Kidney (tissue), 14 donors: ENCODE measurements around the gene USP2. TPM values are rescaled to one million over a fixed set of nuclear protein-coding genes. Genes with fewer than 3 reads are reported as not detected.

Source experiments
- DNase-seq, 5 donors: peaks; one replicate each; pipeline ENCODE4 v3.0.0-alpha.2; 2013 to 2020
- FAIRE-seq: peaks from 2 replicates; lab custom pipeline; 2012; peaks lifted over from hg19 to GRCh38; lab: Jason Lieb, UNC
- H3K27ac ChIP-seq, 2 donors: one replicate each; pipeline ENCODE4 v1.7.0; 2013; ENCODE audit warnings: low read depth in 2 of 2, low read length in 2 of 2, inconsistent platforms in 1 of 2
- H3K27me3 ChIP-seq: one replicate; pipeline ENCODE4 v1.7.1; 2013; ENCODE audit warnings: low read length, inconsistent platforms; ENCODE audit not compliant: control insufficient read depth, insufficient read depth
- H3K36me3 ChIP-seq, 3 donors: one replicate each; pipeline versions ENCODE4 v1.7.0 to v1.7.1; 2013; ENCODE audit warnings: low read length in 3 of 3, control low read depth in 1 of 3, inconsistent platforms in 1 of 3; ENCODE audit not compliant: insufficient read depth in 3 of 3, control insufficient read depth in 2 of 3
- H3K4me1 ChIP-seq, 3 donors: one replicate each; pipeline versions ENCODE4 v1.7.0 to v1.7.1; 2013; ENCODE audit warnings: low read length in 3 of 3, inconsistent platforms in 1 of 3, low read depth in 1 of 3; ENCODE audit not compliant: control insufficient read depth in 2 of 3, insufficient read depth in 2 of 3
- H3K4me3 ChIP-seq, 3 donors: one replicate each; pipeline versions ENCODE4 v1.7.0 to v1.8.1; 2013; ENCODE audit warnings: low read length in 3 of 3, control low read depth in 1 of 3, inconsistent platforms in 1 of 3
- H3K9ac ChIP-seq, 3 donors: one replicate each; pipeline versions ENCODE4 v1.7.0 to v1.7.1; 2013; ENCODE audit warnings: low read length in 3 of 3, control low read depth in 1 of 3, inconsistent platforms in 1 of 3
- H3K9me3 ChIP-seq, 3 donors: one replicate each; pipeline versions ENCODE4 v1.7.0 to v1.7.1; 2013; ENCODE audit warnings: low read length in 3 of 3, control low read depth in 1 of 3, inconsistent platforms in 1 of 3; ENCODE audit not compliant: control insufficient read depth in 2 of 3, insufficient read depth in 1 of 3
- intact Hi-C: fragments of 100-400 bp; cut with DNase I; formaldehyde crosslinking; loops from one replicate; pipeline ENCODE4 v1.11.1; 2022
- polyA plus RNA-seq: library from polyadenylated mRNA; stranded (reverse); fragments of 350-450 nt; fragmentation: Illumina TruSeq; extraction: RNeasy Lipid Tissue Mini Kit (QIAGEN cat#74804); gene quantifications from one replicate; pipeline ENCODE4 v1.2.3, GENCODE V29; 2014; ENCODE audit warnings: low read depth, low replicate concordance; ENCODE audit not compliant: insufficient read depth
- total RNA-seq: library from RNA; stranded (reverse); fragmentation: NEBNext Ultra II Directional; extraction: Animal tissue kit (Norgen Biotek cat#: 25700); gene quantifications from one replicate; pipeline ENCODE4 v1.2.1, GENCODE V29; 2021
- TF ChIP-seq, protein P1 (sequence below): IDR thresholded peaks from 3 replicates; pipeline ENCODE4 v1.5.1; 2012; ENCODE audit warnings: mild to moderate bottlenecking, moderate library complexity, borderline replicate concordance; ENCODE audit not compliant: insufficient read depth; ENCODE audit errors: extremely low read depth
- donor health status: control.
- donor health status: control.
- donor health status: control.
- donor health status: control.
- donor health status: control.
- donor health status: DM: yes; HTN: yes; CAD: no.
- donor health status: Normal renal cell carcinoma (clear cell type).

The USP2 gene
- total and polyA plus RNA-seq, 2 donors from 2014 or later: 30.4 to 57.6 TPM

DNA sequence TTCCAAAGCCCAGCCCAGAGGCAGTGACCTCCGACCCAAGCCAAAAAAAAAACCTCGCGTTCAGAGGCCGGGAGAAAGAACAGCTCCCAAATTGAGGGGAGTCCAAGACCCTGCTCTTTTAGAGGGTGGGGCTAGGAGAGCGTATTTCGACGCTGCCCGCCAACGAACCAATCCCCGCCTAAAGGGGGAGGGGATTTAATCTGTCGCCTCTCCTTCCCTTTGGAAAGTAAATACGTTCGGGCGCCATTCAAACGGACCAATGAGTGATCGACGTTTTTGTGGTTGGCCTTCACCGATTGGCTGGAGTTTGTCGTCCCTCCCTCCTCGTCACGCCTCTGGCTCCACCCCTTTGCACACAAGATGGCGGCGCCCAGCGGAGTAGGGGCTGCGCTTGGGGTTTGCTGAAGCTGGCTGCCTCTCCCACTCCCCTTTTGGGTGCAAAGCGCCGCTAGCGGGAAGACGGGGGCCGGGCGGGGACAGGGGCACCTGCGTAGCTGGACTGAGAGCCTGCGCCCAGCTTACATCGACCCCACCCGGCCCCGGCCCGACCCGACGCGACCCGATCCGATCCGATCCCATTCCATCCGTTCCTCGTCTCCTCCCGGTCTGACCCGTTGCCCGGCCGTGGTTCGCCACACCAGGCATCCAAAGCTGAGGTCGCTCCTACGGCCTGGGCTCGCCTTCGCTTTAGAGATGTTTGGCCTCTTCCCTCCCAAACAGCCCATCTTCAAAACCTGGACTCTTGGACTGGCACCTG, 47.1 kb downstream of the USP2 start, which contains the start of gene RNF26:
RNF26 (plus strand) TSS at position 354 of the 757 bp plus-strand sequence. CDS start 596 bp downstream, outside the sequence.
- peaks cover 0 to 26% (median 14%) of the 10 kb centered on the region in 3 donors for H3K4me1 ChIP-seq
- no peaks in the 10 kb centered on the region for H3K9me3 ChIP-seq
- intact Hi-C loops: no loop called here
- TF ChIP-seq, protein P1, sequence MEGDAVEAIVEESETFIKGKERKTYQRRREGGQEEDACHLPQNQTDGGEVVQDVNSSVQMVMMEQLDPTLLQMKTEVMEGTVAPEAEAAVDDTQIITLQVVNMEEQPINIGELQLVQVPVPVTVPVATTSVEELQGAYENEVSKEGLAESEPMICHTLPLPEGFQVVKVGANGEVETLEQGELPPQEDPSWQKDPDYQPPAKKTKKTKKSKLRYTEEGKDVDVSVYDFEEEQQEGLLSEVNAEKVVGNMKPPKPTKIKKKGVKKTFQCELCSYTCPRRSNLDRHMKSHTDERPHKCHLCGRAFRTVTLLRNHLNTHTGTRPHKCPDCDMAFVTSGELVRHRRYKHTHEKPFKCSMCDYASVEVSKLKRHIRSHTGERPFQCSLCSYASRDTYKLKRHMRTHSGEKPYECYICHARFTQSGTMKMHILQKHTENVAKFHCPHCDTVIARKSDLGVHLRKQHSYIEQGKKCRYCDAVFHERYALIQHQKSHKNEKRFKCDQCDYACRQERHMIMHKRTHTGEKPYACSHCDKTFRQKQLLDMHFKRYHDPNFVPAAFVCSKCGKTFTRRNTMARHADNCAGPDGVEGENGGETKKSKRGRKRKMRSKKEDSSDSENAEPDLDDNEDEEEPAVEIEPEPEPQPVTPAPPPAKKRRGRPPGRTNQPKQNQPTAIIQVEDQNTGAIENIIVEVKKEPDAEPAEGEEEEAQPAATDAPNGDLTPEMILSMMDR: no peak
- peak within 1 kb of the TSS; percentile 83 to 94 (median 90) for H3K4me3 ChIP-seq
- DNase-seq (peak; percentile 96 to 99 (median 98)), FAIRE-seq (peak; percentile 99)
- H3K9ac ChIP-seq: peak within 1 kb of the TSS; percentile 78 to 90 (median 86)
- H3K36me3 ChIP-seq: no peaks in the 10 kb centered on the region
- H3K27me3 ChIP-seq: no peaks in the 10 kb centered on the region
- H3K27ac ChIP-seq: peak within 1 kb of the TSS; percentile 56 to 68

- peak in 1 of 5 donors; percentile 11 for DNase-seq
- Histone ChIP-seq H3K9me3 (no peaks in the 10 kb centered on the region), H3K27ac (no peak overlapping the region), H3K36me3 (no peaks in the 10 kb centered on the region), H3K4me1 (peaks cover 0 to 14% (median 8%) of the 10 kb centered on the region in 3 donors), H3K27me3 (no peaks in the 10 kb centered on the region), H3K9ac (no peak overlapping the region), H3K4me3 (no peak overlapping the region)
- intact Hi-C loops: no loop called here
- TF ChIP-seq, protein P1: no peak
- FAIRE-seq: no peak
These were observed 49.3 kb downstream of the USP2 start for GRCh38 chr11:119332111-119332765.

DNA sequence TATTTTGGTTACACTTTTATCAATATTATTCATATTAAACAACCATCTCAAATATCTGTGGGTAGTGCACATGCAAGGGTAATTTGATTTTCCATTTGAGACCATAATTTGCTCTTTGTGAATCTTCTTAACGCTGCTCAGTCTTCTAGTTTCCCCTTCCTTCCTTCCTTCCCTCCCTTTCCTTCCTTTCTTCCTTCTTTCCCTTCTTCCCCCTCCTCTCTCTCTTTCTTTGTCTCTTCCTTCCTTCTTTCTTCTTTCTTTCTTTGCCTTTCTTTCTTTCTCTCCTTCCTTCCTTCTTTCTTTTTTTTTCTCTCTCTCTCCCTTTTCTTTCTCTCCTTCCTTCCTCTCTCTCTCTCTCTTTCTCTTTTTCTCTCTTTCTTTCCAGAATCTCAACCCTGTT, 51.3 kb downstream of the USP2 start:
- Histone ChIP-seq H3K27me3 (no peaks in the 10 kb centered on the region), H3K27ac (no peak overlapping the region), H3K9me3 (no peaks in the 10 kb centered on the region), H3K36me3 (no peaks in the 10 kb centered on the region), H3K4me1 (peaks cover 0 to 8% (median 6%) of the 10 kb centered on the region in 3 donors), H3K4me3 (no peak overlapping the region), H3K9ac (no peak overlapping the region)
- no peak for DNase-seq
- FAIRE-seq: no peak
- TF ChIP-seq, protein P1: no peak
- intact Hi-C loops: no loop called here
